Neural progenitor cell (in vitro differentiated cells): ENCODE results near the gene FMN1.

Experiments
- EZH2 ChIP-seq: fragments of 200-600 bp; sonication (generic); IDR thresholded peaks from 2 replicates; pipeline ENCODE4 v1.6.1; 2017; ENCODE audit warnings: antibody characterized with exemption, mild to moderate bottlenecking, moderate library complexity
- EZH2phosphoT487 ChIP-seq: fragments of 200-600 bp; sonication (generic); IDR thresholded peaks from 2 replicates; pipeline ENCODE4 v1.6.1; 2017; ENCODE audit warnings: antibody characterized with exemption
- TF ChIP-seq, protein P1 (sequence below): fragments of 200-600 bp; sonication (generic); IDR thresholded peaks from 2 replicates; pipeline ENCODE4 v1.5.1; 2017; ENCODE audit warnings: antibody characterized with exemption, mild to moderate bottlenecking

DNA sequence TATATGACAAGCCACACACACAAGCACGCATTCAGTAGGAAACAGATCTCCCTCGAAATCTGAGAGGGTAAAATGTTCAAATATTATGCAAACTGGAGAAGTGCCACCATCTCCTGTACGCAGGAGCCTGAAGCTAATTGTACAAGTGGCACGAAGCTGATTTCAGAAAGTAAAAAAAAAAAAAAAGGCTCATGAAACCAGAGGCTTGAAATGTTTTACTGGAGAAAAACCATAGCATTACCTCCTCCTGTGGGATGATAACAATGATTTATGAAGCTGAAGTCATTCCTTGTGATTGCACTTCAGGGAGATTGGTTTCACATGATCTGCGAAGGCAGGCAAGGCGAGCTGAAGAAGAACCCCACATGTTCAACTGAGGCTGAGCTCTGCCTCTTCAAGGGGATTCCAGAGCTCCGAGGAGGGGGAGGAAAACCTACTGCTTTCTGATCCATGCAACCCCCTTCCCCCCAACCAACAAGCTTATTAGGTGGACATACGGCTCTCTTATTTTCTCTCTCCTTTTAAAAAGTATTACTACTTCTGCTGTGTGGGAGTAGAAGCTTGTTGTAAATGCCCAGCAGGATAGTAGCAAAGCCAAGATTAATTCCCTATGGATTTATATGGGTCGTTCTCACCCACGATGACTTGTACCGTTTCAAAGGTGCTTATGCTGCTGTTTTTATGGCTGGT is 375.6 kb downstream of the FMN1 start:
- TF ChIP-seq, protein P1, sequence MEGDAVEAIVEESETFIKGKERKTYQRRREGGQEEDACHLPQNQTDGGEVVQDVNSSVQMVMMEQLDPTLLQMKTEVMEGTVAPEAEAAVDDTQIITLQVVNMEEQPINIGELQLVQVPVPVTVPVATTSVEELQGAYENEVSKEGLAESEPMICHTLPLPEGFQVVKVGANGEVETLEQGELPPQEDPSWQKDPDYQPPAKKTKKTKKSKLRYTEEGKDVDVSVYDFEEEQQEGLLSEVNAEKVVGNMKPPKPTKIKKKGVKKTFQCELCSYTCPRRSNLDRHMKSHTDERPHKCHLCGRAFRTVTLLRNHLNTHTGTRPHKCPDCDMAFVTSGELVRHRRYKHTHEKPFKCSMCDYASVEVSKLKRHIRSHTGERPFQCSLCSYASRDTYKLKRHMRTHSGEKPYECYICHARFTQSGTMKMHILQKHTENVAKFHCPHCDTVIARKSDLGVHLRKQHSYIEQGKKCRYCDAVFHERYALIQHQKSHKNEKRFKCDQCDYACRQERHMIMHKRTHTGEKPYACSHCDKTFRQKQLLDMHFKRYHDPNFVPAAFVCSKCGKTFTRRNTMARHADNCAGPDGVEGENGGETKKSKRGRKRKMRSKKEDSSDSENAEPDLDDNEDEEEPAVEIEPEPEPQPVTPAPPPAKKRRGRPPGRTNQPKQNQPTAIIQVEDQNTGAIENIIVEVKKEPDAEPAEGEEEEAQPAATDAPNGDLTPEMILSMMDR = no peak
- TF ChIP-seq EZH2phosphoT487 (no peak), EZH2 (no peak)
